Mesothelial cell of epicardium (in vitro differentiated cells): ENCODE data around the gene NAMPT. TPM values are rescaled to one million over a fixed set of nuclear protein-coding genes. Genes with fewer than 3 reads are reported as not detected.
"Not testable (repeated sequence)": the region's sequence is repeated elsewhere in the genome, so short reads cannot be mapped to it uniquely, and the experiment has no call there.

ENCODE experiments used
- DNase-seq, 2 experiments: peaks; one replicate each; pipeline ENCODE4 v3.0.0; 2021; ENCODE audit warnings: low spot score in 2 of 2; ENCODE audit not compliant: unreplicated experiment in 2 of 2
- H3K27ac Mint-ChIP-seq: 2 replicates; pipeline ENCODE4 v1.8.0; 2021; ENCODE audit warnings: mixed read lengths
- H3K27me3 Mint-ChIP-seq: 2 replicates; pipeline ENCODE4 v1.8.0; 2021; ENCODE audit warnings: low read depth, mixed read lengths
- H3K36me3 Mint-ChIP-seq: 2 replicates; pipeline ENCODE4 v1.8.0; 2021; ENCODE audit warnings: mixed read lengths
- H3K4me1 Mint-ChIP-seq: 2 replicates; pipeline ENCODE4 v1.8.0; 2021; ENCODE audit warnings: mixed read lengths
- H3K4me3 Mint-ChIP-seq: 2 replicates; pipeline ENCODE4 v1.8.0; 2021; ENCODE audit warnings: mild to moderate bottlenecking, moderate library complexity, mixed read lengths
- H3K9me3 Mint-ChIP-seq: 2 replicates; pipeline ENCODE4 v1.8.0; 2021; ENCODE audit warnings: mixed read lengths
- CTCF ChIP-seq: fragments of 200-600 bp; sonication (generic); IDR thresholded peaks from one replicate; pipeline ENCODE4 v1.5.0; 2021; ENCODE audit warnings: antibody characterized with exemption; ENCODE audit not compliant: unreplicated experiment
- total RNA-seq: library from RNA; stranded (reverse); gene quantifications from 3 replicates; pipeline ENCODE4 v1.2.1, GENCODE V29; 2021

NAMPT gene
- total RNA-seq, 1 donor from 2014 or later, result 53.9 TPM

DNA sequence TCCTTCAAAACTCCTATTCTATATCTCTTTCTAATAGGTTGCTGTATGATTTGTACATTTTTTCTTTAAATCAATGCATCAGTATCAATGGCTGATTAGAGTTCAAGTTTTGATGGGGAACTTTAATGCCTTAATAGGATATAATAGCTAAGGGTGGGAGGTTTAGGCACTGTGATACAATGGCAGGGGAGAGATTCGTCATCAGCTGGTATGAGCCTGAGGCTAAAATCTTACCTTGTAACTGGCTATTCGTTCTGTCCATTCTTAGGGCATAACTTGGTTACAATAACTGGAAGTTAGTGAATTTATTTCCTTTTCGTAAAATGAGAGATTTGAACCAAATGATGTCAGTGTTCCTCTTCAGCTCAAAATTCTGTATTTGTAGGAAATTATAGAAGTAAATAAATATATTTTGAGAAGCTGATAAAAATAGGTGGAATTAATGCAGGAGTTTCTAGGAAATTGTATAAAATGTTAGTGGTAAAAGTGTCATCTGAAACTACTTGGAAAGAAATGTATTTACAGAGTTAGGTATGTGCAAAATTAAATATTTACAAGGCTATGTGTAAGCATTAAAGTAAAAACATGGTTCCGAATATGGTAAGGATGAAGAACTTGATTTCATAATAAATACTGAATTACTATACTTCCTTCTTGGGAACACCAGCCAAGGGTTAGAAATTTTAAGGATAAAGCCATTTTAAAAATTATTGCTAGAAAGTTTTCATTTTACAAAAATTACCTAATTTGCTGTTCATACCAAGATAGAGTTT, 27.5 kb upstream of the NAMPT start:
- TF ChIP-seq CTCF, result no peak
- DNase-seq, result no peak
- Mint-ChIP-seq H3K4me3 (no peak overlapping the region), H3K4me1 (no peaks in the 10 kb centered on the region), H3K9me3 (peaks cover 13% of the 10 kb centered on the region), H3K27ac (no peak overlapping the region), H3K27me3 (no peaks in the 10 kb centered on the region), H3K36me3 (no peaks in the 10 kb centered on the region)

DNA sequence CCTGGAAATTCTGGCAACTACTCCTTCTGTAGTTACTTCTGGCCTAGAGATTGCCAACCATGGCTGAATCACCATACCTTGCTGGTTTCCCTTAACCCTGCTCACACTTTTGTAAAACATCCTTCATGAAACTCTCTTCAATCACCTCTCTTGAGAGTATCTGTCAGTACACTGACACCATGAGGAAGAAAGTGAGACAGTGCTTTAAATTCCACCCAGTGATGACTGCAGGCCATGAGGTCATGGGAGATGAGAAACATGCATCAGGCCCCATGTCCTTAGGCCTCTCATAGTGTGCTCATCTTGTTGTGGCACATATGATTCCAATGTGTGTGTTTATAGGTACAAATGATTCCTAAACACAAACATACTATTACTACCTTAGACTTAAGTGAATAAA, 24.6 kb upstream of the NAMPT start:
- Mint-ChIP-seq H3K9me3 (no peaks in the 10 kb centered on the region), H3K36me3 (no peaks in the 10 kb centered on the region), H3K27ac (no peak overlapping the region), H3K27me3 (no peaks in the 10 kb centered on the region), H3K4me1 (no peaks in the 10 kb centered on the region), H3K4me3 (no peak overlapping the region)
- TF ChIP-seq CTCF, result no peak
- DNase-seq, result no peak

- DNase-seq, result no peak
- Mint-ChIP-seq H3K27ac (no peak overlapping the region), H3K9me3 (peaks cover 23% of the 10 kb centered on the region), H3K4me1 (no peaks in the 10 kb centered on the region), H3K27me3 (no peaks in the 10 kb centered on the region), H3K4me3 (no peak overlapping the region), H3K36me3 (peaks cover 2% of the 10 kb centered on the region)
- no peak for TF ChIP-seq CTCF
Measured at GRCh38 chr7:106306256-106306655, 21.5 kb upstream of the NAMPT start.

- H3K27me3 Mint-ChIP-seq, result no peaks in the 10 kb centered on the region
- H3K36me3 Mint-ChIP-seq, result peaks cover 2% of the 10 kb centered on the region
- H3K9me3 Mint-ChIP-seq, result peaks cover 28% of the 10 kb centered on the region
- H3K4me3 Mint-ChIP-seq, result no peak overlapping the region
- DNase-seq, result no peak
- no peak overlapping the region for H3K27ac Mint-ChIP-seq
- H3K4me1 Mint-ChIP-seq, result no peaks in the 10 kb centered on the region
- no peak for TF ChIP-seq CTCF
Measured at GRCh38 chr7:106305732-106306131, 20.9 kb upstream of the NAMPT start.

DNA sequence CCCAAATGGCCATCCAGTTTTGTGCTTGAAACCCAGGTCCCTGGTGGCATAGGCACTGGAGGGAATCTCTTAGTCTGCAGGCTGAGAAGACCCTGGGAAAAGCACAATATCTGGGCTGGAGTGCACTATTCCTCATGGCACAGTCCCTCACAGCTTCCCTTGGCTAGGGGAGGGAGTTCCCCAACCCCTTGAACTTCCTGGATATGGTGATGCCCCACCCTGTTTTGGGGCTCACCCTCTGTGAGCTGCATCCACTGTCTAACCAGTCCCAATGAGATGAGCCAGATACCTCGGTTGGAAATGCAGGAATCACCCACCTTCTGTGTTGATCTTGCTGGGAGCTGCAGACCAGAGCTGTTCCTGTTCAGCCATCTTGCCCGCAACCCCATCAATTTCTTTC, 19.8 kb upstream of the NAMPT start:
- H3K4me1 Mint-ChIP-seq, result no peaks in the 10 kb centered on the region
- H3K36me3 Mint-ChIP-seq, result peaks cover 2% of the 10 kb centered on the region
- DNase-seq, result no peak
- H3K9me3 Mint-ChIP-seq, result peaks cover 37% of the 10 kb centered on the region
- H3K4me3 Mint-ChIP-seq, result no peak overlapping the region
- TF ChIP-seq CTCF, result no peak
- peaks cover 6% of the 10 kb centered on the region for H3K27me3 Mint-ChIP-seq
- H3K27ac Mint-ChIP-seq, result no peak overlapping the region

DNA sequence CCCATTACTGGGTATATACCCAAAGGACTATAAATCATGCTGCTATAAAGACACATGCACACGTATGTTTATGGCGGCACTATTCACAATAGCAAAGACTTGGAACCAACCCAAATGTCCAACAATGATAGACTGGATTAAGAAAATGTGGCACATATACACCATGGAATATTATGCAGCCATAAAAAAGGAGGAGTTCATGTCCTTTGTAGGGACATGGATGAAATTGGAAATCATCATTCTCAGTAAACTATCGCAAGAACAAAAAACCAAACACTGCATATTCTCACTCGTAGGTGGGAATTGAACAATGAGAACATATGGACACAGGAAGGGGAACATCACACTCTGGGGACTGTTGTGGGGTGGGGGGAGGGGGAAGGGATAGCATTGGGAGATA, 13.8 kb upstream of the NAMPT start:
- H3K4me3 Mint-ChIP-seq, H3K27ac Mint-ChIP-seq, H3K36me3 Mint-ChIP-seq, DNase-seq, H3K4me1 Mint-ChIP-seq, H3K27me3 Mint-ChIP-seq: not testable (repeated sequence)
- H3K9me3 Mint-ChIP-seq, result peaks cover 42% of the 10 kb centered on the region

DNA sequence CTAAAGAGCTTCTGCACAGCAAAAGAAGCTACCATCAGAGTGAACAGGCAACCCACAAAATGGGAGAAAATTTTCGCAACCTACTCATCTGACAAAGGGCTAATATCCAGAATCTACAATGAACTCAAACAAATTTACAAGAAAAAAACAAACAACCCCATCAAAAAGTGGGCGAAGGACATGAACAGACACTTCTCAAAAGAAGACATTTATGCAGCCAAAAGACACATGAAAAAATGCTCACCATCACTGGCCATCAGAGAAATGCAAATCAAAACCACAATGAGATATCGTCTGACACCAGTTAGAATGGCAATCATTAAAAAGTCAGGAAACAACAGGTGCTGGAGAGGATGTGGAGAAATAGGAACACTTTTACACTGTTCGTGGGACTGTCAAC, 13.4 kb upstream of the NAMPT start:
- peaks cover 38% of the 10 kb centered on the region for H3K9me3 Mint-ChIP-seq
- not testable (repeated sequence) for H3K4me1 Mint-ChIP-seq, H3K27me3 Mint-ChIP-seq, H3K36me3 Mint-ChIP-seq, DNase-seq, H3K4me3 Mint-ChIP-seq, H3K27ac Mint-ChIP-seq
